A549 (cell line): Measurements from ENCODE around the gene UQCC2.

Source experiments
- CTCF ChIP-seq: fragments of >200 bp; sonication (Bioruptor Twin); formaldehyde crosslinking; IDR thresholded peaks from 3 replicates; pipeline ENCODE4 v1.5.1; 2016
- EP300 ChIP-seq, 2 experiments: fragments of >200 bp; sonication (Bioruptor Twin); formaldehyde crosslinking; IDR thresholded peaks; 2 replicates in 1 of 2; 3 replicates in 1 of 2; pipeline ENCODE4 v1.6.1; 2016 to 2017
- ESRRA ChIP-seq: fragments of 150-350 bp; IDR thresholded peaks from 2 replicates; pipeline ENCODE4 v1.6.1; 2014; ENCODE audit warnings: mild to moderate bottlenecking, low read length, borderline replicate concordance
- HDAC2 ChIP-seq: fragments of 200-600 bp; sonication (generic); IDR thresholded peaks from 2 replicates; pipeline ENCODE4 v1.6.1; 2016
- HOXA7 ChIP-seq: fragments of 250-450 bp; sonication (Bioruptor Pico); IDR thresholded peaks from 2 replicates; pipeline ENCODE4 v1.5.0; 2020; ENCODE audit warnings: mild to moderate bottlenecking, moderate library complexity
- KDM1A ChIP-seq: fragments of 200-600 bp; sonication (generic); IDR thresholded peaks from 2 replicates; pipeline ENCODE4 v1.6.1; 2016; ENCODE audit warnings: low read depth, mild to moderate bottlenecking
- MAFK ChIP-seq: fragments of 450-650 bp; IDR thresholded peaks from 2 replicates; pipeline ENCODE4 v1.6.1; 2014; ENCODE audit not compliant: partially characterized antibody
- MAX ChIP-seq: IDR thresholded peaks from 2 replicates; pipeline ENCODE4 v1.6.1; 2012
- MYC ChIP-seq: IDR thresholded peaks from 2 replicates; pipeline ENCODE4 v1.6.1; 2012; ENCODE audit warnings: mild to moderate bottlenecking, inconsistent platforms, low read length, improper control_type of control experiment, borderline replicate concordance
- POLR2A ChIP-seq: IDR thresholded peaks from 2 replicates; pipeline ENCODE4 v1.6.1; 2012; ENCODE audit warnings: mild to moderate bottlenecking, low read length
- RAD21 ChIP-seq, 2 experiments: fragments of >200 bp in 1 of 2; sonication (Bioruptor Twin) in 1 of 2; formaldehyde crosslinking in 1 of 2; IDR thresholded peaks in 1 of 2; conservative IDR thresholded peaks in 1 of 2; 2 replicates in 1 of 2; 3 replicates in 1 of 2; pipeline ENCODE4 v1.6.1; 2012 to 2018; ENCODE audit warnings: inconsistent platforms in 1 of 2
- REST ChIP-seq: fragments of 200-600 bp; sonication (generic); IDR thresholded peaks from 2 replicates; pipeline ENCODE4 v1.6.1; 2016; ENCODE audit warnings: antibody characterized with exemption, mild to moderate bottlenecking, moderate library complexity
- USF2 ChIP-seq: fragments of 450-650 bp; IDR thresholded peaks from 2 replicates; pipeline ENCODE4 v1.6.1; 2014; ENCODE audit warnings: antibody characterized with exemption

GRCh38 chr6:33678233-33678931, 33.1 kb downstream of the UQCC2 start:
- TF ChIP-seq CTCF (no peak), ESRRA (no peak), MYC (no peak), MAX (no peak), POLR2A (no peak), REST (no peak), RAD21 (conservative IDR thresholded peaks at IDR 0.05 in 1 of 2, IDR thresholded peaks at IDR 0.05 in 1 of 2) (no peak), KDM1A (no peak), HDAC2 (no peak), EP300 (IDR thresholded peaks at IDR 0.05) (no peak), USF2 (no peak), HOXA7 (CRISPR knock-in tag) (no peak), MAFK (no peak)
